ENCODE results near the gene TLR10.

GRCh38 chr4:38740303-38740702 is 42.5 kb downstream of the TLR10 start:
- no peak for TF ChIP-seq CTCF (conservative IDR thresholded peaks at IDR 0.05; ENCODE audit: low read length)
- no peak for TF ChIP-seq EZH2phosphoT487 (IDR thresholded peaks at IDR 0.05; ENCODE audit: borderline replicate concordance, low read depth, low read length)

Measured in OCI-LY7 (cell line).